ENCODE results near the gene SLC22A23.
A peak's percentile ranks its signal among the peaks of the same experiment; 100 is the strongest.

Gene SLC22A23

DNA sequence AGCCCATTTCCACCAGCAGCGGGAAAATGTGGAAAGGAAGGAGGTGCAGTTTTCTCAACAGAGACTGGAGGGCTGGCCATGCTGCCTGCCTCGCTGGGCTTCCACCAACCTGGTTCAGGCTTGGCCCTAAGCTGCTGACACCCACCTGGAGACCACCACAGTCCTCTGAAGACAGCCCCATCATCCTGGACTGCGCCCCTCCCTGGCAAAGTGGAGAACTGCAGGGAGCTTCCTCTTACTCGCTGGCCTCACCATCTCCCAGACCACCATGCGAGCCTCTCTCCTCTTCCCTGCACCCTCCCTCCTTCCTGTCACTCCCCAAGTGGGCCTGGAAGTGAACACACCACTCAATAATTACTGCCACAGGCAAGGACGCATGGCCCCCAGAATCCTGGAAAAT lies 126.7 kb downstream of the SLC22A23 start:
- no peak for DNase-seq

DNA sequence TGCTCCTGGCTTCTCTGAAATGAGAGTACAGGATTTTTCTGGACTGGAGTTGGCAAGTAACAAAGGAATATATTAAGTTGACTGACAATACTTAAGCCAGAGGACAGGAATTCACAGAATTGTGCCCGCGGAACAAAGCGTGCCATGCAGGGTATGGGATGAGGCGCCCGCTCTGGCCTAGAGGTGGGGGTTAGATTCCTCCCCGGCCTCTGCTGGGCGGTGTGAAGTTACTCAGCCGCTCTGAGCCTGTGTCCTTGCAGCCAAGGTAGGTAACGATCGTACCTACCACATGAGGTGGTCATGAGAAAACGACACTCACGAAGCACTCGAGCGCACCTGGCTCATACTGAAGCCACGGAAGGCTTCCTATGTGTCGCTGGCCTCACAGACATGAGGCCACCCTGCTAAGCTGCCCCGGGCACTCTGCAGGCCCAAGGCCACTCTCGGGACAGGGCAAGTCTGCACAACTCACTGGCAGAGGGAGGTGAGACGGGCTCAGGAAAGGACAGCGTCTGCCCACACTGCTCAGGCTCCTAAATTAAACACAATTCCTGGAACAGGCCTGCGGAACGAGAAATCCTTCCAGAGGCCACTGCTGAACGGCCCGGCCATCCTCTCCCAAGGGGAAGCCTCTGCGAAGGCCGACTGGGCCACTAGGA lies 127.3 kb downstream of the SLC22A23 start:
- DNase-seq: no peak

DNA sequence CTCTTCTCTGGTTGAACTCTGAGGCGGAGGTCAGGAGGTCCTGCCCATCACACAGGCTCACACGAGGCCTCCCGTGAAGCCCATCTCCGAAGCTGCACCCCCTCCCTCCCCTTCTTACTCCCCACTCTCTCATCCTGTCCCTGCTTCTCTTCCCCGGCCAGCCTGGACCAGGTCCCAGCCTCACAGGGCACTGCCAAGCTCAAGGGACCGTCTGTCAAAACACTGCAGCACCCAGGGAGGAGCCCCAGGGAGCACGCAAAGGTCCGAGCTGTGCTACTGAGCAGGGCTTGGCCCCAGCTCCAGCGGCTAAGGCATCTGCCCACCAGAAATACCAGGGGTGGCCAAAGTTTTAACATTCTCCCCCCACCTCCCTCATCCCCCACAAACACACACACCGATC lies 128.1 kb downstream of the SLC22A23 start:
- no peak for DNase-seq

DNA sequence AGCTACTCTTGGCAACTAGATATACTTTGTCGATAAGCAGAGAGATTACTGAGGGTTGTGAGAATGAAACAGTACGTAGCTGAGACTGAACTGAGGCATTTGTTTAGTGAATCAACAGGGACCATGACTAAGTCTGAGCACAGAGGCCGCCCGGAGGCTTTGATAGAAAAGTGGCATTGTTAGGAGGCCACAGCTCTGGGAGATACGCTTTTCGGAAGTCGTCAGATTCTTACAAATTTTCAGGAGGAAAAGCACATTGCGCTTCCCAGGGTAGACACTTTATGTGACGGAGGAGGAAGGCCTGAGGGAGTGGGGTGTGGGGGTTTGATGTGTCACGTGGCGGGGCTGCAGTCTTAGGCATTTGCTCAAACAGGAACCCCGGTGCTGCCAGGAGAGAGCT lies 128.7 kb downstream of the SLC22A23 start:
- no peak for DNase-seq

DNA sequence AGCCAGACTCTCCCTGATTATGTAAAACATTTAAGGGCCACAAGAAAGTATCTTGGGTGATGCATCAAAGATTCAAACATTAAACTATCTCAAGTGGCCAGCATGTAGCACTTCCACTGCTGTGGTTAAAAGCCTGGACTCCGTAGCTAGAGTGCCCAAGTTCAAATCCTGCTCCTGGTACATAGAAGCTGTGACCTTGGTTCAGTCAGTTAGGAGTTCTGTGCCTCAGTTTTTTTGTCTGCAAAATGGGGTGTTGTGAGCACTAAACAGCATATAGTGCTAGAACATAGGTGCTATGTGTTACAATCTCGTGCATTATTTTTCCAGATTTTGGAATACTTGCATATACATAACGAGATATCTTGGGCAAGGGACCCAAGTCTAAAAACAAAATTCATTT lies 129.4 kb downstream of the SLC22A23 start:
- no peak for DNase-seq

DNA sequence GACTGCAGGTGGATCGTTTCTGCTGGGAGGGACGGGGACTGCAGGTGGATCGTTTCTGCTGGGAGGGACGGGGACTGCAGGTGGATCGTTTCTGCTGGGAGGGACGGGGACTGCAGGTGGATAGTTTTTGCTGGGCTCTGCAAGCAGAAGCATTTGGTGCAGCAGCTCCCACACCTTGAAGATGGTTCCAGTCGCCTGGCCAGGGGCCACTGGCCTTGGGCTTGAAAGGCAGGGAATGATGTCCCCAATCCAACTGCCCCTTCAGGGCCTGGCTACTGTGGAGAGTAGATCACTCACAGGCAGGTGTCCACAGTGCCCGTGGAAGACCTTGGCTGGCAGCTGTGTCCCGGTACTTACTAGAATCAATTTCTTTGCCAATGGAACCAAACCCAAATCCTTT lies 129.9 kb downstream of the SLC22A23 start:
- DNase-seq: no peak

DNA sequence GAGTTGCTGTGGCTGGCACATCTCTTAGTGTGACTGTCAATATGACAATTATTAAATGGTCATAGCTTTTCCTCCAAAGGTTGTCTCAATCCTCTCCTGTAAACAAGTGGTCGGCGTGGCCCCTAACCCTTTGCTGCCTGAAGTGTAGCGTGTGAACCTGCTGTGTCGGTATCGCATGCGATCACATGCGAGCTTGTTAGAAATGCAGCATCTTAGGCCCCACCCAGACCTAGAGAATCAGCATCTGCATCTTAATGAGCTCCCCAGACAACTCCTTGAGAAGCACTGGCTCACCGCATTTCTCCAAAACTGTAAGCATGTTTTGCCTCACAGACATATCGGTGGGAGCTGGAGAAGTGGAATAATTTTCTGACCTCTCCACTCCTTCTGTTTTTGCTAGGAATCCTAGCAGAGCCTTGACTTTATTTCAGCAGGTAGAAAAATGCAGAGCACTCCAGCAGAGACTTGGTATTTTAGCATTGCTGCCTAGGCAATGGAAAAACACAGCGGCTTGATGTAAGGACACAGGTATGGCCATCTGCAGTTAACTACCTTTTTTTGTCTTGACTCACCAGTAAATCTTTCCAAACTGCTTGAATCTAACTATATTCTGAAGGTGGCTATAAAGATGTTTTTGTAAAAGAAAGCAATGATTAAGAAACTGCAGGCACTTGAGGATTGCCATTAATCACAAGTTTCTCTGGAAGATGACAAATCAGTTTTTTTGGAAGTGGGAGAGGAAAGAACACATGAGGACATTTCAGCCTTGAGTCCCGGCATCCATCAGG lies 130.5 kb downstream of the SLC22A23 start:
- no peak for DNase-seq

DNA sequence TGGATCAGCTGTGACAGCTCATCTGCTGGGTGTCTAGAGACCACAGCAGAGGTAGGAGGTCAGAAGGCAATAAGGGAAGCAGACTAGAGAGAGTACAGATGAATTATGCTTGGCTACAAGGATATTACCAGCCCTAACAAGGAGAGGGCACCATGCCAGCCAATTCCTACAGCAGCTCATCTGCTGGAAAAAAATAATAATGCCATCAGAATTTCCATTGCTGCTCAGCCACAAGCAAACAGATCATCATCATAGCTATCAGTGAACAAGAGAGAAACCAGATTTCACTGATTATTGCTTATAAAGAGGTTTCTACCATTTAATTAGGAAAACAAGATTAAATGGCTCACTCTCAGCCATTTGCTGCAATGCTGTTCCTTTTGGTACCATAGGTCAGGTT lies 131.6 kb downstream of the SLC22A23 start:
- DNase-seq: peak; percentile 44

DNA sequence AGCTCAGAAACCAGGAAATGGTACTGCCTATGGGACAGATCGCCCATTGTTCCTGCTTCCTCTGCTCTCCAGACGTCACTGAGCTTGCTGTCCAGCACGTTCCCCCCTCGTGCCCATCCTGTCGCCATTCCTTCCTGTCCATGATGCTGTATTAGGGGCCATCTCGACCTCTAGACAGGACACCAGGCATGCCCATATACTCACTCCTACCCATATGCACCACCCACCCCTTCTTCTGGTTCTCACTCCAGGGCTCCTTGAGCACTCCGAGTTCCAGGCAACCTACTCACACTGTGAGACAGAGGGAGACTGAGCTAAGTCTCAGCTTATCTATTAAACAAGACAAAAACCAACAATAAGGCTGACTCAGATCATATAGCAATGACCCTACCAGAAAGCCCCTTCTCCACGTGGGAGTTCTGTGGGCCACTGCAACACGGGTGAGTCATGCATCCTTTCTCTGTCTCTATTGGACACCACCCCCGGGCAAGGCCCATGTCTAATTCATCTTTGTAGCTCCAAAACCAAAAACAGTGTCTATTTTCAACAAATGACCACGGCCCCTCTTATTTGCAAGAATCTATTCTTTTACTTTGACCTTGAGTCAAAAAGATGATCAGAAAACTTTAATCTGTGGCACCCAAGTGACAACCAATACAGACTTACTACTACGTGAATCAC lies 132.4 kb downstream of the SLC22A23 start:
- DNase-seq: no peak

DNA sequence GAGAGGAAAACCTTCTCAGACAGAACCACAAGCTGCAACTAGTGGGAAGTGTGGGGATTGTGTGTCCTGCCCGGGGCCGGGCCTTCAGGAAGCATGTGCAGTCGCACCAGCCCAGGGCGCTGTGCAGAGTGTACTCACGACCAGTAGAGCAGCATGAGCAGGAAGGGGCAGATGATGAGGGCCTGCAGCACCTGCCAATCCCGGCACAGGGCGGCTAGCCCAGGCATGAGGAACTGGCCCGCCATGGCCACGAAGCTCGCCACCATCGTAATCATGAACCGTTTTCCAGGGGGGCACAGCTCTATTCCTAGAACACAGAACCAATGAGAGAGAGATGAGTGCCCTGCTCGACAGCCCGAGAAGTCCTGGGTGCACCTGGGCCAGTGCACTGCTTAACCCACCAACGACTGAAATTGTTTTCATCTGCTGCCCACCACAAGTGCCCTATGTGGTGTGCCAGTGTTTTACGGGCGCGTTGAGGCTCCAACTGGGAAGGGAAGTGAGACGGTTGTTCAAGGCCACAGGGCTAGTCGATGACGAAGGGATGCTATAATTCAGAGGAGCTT lies 133.1 kb downstream of the SLC22A23 start:
- DNase-seq: no peak

DNA sequence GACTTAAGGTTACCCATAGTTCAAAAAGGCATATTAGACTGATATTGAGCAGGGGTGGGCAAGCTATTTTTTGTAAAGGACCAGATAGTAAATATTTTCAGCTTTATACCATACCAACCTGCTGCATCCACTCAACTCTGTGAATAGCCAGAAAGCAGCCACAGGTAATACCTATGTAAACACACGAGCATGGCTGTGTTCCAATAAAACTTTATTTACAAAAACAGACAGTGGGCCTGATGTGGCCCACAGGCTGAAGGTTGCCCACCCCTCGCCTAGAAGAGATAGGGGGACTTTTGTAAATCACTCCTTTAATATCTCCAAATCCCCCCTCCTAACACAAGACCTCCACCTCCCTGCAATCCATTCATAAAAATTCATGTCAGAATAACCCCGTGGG lies 133.7 kb downstream of the SLC22A23 start:
- DNase-seq: no peak

DNA sequence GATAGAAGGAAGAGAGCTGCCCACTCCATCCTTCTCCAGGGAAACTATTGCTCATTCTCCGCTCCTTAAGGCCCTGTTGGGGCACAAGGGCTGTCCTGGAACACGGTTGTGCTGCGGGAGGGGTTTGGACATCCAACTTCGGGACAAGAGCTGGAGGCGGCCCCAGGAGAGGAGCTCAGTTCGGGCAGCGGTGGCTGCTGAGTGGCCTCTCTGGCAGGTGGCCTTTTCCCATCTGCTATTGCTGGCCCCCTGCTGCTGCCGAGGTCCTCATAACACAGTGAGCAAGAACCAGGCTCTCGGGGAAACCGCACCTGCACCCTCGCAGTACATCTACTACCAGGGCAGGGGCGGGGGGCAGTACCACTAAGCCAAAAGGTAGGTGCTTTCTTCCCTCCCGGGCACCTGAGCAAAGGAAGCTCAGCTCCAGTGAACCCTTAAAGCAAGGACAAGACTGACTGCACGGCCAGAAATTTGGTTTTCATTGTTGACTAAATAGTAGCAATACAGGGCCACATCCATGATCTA lies 134.4 kb downstream of the SLC22A23 start:
- no peak for DNase-seq

DNA sequence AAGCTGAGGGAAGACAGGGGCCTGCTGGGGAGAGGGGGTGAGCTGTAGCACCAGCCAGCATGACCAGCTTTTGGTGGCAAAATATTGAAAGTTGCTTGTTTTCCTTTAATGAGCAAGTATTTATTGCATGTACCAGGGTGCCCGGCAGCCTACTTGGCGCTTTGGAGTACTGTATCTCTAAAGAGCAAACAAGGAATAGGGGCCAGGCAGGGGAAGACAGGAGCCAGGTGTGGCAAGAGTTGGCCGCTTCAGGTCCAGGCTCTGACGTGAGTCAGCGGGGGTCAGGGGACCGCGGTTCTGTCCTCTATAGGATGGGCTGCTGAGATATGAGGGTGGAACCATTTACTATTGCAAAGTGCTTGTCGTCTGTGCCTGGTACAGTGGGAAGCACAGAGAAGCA lies 135.0 kb downstream of the SLC22A23 start:
- DNase-seq: no peak

DNA sequence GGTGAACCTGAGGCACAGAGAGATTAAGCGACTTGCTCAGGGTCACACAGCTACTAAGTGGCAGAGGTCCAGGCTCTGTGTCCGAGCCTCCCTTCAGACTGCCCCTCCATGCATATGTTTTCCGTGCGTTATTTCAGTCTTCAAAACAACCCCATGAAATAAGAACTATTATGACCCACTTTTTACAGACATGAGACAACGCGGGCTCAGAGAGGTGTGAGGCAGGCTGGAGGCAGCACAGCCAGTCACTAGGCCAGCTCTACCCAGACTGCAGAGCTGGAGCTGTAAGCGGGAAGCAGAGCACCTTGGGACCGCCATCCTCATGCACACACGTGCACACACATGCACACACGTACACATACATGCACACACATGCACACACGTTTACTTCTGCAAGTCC lies 135.8 kb downstream of the SLC22A23 start:
- no peak for DNase-seq

DNA sequence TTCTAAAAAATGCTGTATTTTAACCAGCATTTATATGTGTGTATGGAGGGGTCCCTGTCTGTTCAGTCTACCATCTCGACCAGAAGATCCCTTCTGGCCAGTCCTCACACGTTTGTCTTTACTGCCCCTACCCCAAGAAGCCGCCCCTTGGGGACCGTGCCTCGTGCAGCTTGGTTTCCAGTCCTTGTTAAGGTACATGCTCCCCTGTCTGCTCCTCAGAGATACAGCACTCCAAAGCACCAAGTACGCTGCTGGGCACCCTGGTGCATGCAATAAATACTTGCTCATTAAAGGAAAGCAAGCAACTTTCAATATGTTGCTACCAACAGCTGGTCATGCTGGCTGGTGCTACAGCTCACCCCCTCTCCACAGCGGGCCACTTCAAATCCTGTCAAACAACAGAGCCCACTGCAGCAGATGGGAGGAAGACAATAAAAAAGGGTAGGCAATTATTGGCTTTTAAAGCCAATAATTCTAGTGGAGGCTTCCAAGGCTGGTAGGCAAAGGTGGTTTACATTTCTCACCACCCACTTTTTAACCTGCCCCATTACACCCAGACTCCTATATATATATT lies 136.5 kb downstream of the SLC22A23 start:
- DNase-seq: peak; percentile 47

DNA sequence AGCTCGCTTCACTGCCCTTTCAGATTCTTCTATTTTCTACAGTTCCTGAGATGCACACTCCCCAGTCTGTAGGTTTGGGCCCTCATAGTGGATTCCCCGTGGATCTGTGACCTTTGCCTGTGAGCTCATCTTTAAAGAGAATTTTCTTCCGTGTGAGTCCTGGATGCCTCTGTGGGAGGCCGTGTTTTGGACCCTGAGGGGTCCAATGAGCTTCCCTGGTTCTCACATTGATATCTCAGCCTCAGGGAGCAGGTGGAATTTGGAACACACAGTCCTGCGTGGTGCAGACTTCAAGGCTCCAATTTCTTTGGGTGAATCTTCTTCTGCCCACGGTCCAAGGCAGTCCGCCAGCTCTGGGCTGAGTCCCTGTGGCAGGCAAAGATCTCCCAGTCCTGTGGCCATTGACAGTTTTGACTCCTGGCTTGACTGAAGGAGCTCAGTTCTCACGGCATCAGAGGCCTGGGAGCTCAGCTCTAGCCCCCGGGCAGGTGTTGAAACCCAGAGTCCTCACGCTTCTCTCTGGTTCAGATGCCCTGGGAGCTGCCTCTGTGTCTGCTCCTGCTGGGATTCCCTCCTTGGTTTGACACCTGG lies 137.1 kb downstream of the SLC22A23 start:
- no peak for DNase-seq

DNA sequence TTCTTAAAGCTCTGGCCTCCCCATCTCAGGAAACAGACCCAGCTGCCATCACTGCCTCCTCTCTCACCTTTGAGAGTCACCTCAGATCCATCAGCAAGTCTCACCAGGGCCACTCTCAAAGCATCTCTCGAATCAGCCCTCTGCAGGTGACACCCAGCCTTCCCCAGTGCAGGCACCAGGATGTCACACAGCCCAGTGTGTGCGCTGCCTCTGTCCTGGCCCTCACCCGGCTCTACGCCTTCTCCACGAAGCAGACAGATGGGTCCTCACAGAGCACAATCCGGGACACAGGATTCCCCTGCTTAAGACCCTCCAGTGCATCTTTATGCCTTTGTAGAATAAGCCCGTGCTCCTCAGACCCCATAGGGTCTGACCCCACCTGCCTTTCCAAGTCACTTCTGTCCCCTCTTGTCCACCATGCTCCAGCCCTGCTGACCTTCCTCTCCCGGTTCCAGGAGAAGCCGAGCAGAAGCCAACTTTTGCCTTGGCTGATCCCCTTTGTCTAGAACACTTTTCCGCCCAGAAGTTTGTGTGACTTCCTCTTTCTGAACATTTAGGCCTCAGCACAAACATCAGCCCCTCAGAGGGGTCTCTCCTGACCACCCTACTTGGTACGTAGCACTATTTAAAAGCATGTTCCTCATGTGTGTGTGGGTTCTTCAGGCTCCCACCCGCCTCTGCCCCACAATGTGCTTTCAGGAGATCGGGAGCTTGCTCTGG lies 137.9 kb downstream of the SLC22A23 start:
- no peak for DNase-seq

DNA sequence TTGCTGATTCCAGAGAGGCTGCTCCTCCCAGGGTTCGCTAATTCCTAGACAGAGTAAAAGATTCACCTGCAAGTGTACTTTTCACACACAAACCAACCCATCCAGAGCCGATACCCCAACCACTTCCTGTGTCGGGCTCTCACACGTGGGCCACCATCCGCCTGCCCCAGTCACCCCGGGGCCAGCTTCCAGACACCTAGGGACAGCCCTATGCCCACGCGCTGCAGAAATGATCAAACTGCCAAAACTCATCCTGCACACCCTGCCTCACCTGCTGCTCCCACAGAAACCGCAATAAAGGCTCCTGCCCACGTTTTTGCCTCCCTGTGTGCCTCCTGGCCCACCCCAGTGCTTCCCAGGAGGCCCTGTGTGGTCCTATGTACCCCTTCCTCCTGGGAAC lies 138.6 kb downstream of the SLC22A23 start:
- DNase-seq: no peak

DNA sequence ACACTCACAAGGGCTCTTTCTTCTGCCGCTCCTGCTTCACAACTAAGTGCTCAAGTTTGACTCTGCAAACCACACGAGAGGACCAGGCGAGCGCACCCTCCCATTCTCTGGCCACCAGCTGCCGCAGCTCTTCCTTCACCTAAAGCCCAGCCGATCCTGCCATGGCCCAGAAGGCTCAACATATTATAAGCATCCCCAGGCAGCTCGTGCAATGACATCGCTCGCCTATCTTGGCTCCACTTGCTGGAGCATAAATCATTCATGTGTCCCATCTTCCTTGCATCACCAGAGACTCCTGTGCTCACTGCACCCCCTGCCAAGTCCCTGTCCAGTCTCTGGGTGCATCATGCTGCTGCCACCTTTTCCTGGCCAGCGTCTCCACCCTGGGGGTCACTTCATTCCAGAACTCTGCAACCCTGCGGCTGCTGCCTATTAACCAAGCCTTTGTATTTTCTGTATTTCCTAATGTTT lies 139.1 kb downstream of the SLC22A23 start:
- DNase-seq: no peak

DNA sequence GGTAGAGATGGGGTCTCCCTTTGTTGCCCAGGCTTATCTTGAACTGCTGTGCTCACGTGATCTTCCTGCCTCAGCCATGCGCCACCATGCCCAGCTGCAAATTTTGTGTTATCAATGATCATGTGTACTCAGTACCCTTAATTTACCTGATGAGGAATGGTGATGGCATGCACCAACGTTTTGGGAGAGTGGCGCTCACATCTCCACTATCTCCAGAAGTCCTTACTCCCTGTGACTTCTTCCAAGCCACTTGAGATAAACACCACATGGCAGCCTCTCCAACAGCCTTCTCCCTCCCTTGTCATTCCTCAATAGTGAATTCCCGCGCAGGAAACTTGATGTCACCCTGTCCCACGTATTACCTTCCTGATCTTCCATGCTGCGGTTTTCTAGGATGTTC lies 140.0 kb downstream of the SLC22A23 start:
- no peak for DNase-seq

DNA sequence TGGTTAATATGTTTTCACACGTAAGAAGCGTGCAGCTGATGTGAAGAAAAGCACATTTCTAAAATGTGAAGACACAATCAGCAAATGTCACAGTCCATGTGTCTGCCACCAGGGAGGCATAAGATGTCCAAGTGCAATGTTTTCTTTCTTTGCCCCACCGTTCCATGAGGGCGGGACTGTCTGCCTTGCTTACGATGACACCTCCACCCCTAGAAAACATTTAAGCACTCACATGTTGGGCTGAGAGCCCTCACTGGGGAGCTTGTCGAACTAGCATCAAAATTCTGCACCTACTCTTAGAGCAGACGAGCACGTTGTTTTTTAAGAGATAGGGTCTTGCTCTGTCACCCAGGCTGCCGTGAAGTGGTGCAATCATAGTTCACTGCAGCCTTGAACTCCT lies 140.5 kb downstream of the SLC22A23 start:
- DNase-seq: no peak

DNA sequence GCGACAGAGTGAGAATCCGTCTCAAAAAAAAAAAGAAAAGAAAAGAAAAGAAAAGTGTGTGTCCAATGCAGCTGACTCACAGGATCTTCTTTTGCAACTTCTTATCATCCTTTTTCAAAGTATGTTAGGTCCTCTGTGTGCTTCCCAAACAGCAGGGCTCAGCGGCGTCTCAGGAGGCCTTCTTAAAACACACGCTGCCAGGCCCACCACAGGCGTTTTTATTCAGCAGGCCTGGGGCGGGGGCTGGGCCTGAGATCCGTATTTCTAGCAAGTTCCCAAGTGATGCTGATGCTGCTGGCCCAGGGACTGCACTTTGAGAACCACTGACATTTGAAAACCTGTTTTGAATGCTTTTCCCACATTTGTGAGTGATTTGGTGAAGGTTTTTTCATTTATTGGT lies 141.0 kb downstream of the SLC22A23 start:
- DNase-seq: no peak

Measured in NCI-H1694 treated with DMSO at 0.1 percent for 48 hours (cell line).